H1 (cell line): ENCODE data around the gene ADGRL3. TPM values are rescaled to one million over a fixed set of nuclear protein-coding genes. Genes with fewer than 3 reads are reported as not detected.

Experiments used
- CTCF ChIA-PET: fragments of 300-600 bp; sonication (Branson Sonifier 250); formaldehyde crosslinking; loops from one replicate; lab custom pipeline; 2021; ENCODE audit not compliant: partially characterized antibody; lab: Charles Lee
- POLR2A ChIA-PET: fragments of 300-600 bp; sonication (Branson Sonifier 250); formaldehyde crosslinking; loops from one replicate; lab custom pipeline; 2021; ENCODE audit warnings: inconsistent platforms; ENCODE audit not compliant: partially characterized antibody; lab: Charles Lee
- DNase-seq, 2 experiments: peaks; one replicate each; pipeline versions ENCODE4 v3.0.0 to v3.0.0-alpha.2; 2010 to 2022; ENCODE audit warnings: low spot score in 2 of 2, low read depth in 1 of 2, mixed read lengths in 1 of 2
- FAIRE-seq: peaks from 2 replicates; lab custom pipeline; 2011; peaks lifted over from hg19 to GRCh38; lab: Jason Lieb, UNC
- H2AFZ ChIP-seq: 2 replicates; pipeline ENCODE4 v1.8.1; 2012; ENCODE audit warnings: low read length, inconsistent platforms
- H2AK5ac ChIP-seq: 2 replicates; pipeline ENCODE4 v1.6.1; 2013; ENCODE audit warnings: low read depth, low read length
- H2BK120ac ChIP-seq: replicated peaks from 2 replicates; pipeline ENCODE3; 2013; ENCODE audit warnings: low read depth, low read length, inconsistent platforms
- H2BK12ac ChIP-seq: 2 replicates; pipeline ENCODE4 v1.6.1; 2013; ENCODE audit warnings: low read depth, low read length
- H2BK15ac ChIP-seq: 2 replicates; pipeline ENCODE4 v1.6.1; 2013; ENCODE audit warnings: low read length
- H2BK20ac ChIP-seq: 2 replicates; pipeline ENCODE4 v1.6.1; 2013; ENCODE audit warnings: low read length
- H2BK5ac ChIP-seq: 2 replicates; pipeline ENCODE4 v1.6.1; 2013; ENCODE audit warnings: low read depth, low read length
- H3K14ac ChIP-seq: 2 replicates; pipeline ENCODE4 v1.6.1; 2013; ENCODE audit warnings: inconsistent platforms; ENCODE audit not compliant: insufficient read length
- H3K18ac ChIP-seq: 2 replicates; pipeline ENCODE4 v1.6.1; 2013; ENCODE audit warnings: low read length; ENCODE audit errors: extremely low read depth
- H3K23ac ChIP-seq: 2 replicates; pipeline ENCODE4 v1.6.1; 2013; ENCODE audit warnings: inconsistent platforms; ENCODE audit not compliant: insufficient read length
- H3K23me2 ChIP-seq: 2 replicates; pipeline ENCODE4 v1.6.1; 2013; ENCODE audit warnings: low read depth, low read length
- H3K27ac ChIP-seq: 2 replicates; pipeline ENCODE4 v1.6.1; 2011; ENCODE audit warnings: low read depth, low read length, inconsistent platforms
- H3K27me3 ChIP-seq, 4 experiments: replicated peaks in 1 of 4; 1 replicate in 1 of 4; 2 replicates in 3 of 4; pipeline versions ENCODE4 v1.6.1 to v1.8.1; 2011 to 2013; ENCODE audit warnings: low read length in 3 of 4, mild to moderate bottlenecking in 3 of 4, inconsistent platforms in 2 of 4, mixed read lengths in 2 of 4, moderate library complexity in 1 of 4; ENCODE audit not compliant: control insufficient read depth in 3 of 4, insufficient read depth in 3 of 4; ENCODE audit errors: extremely low read depth in 1 of 4
- H3K36me3 ChIP-seq, 4 experiments: 2 replicates each; pipeline versions ENCODE4 v1.6.1 to v1.8.1; 2011 to 2013; ENCODE audit warnings: mild to moderate bottlenecking in 4 of 4, low read length in 3 of 4, moderate library complexity in 2 of 4, control low read depth in 1 of 4, inconsistent platforms in 1 of 4; ENCODE audit not compliant: insufficient read depth in 4 of 4, control insufficient read depth in 2 of 4
- H3K4ac ChIP-seq: replicated peaks from 2 replicates; pipeline ENCODE3; 2013; ENCODE audit warnings: low read length, low read depth, mixed read lengths, inconsistent platforms; ENCODE audit not compliant: insufficient read length
- H3K4me1 ChIP-seq, 4 experiments: replicated peaks in 1 of 4; 1 replicate in 1 of 4; 2 replicates in 3 of 4; pipeline versions ENCODE4 v1.6.1 to v1.8.1; 2011 to 2013; ENCODE audit warnings: low read length in 3 of 4, inconsistent platforms in 2 of 4, mixed read lengths in 1 of 4; ENCODE audit not compliant: insufficient read depth in 4 of 4, control insufficient read depth in 3 of 4
- H3K4me2 ChIP-seq, 2 experiments: 2 replicates each; pipeline versions ENCODE4 v1.6.1 to v1.8.1; 2011 to 2013; ENCODE audit warnings: low read depth in 2 of 2, low read length in 2 of 2, control low read depth in 1 of 2, inconsistent platforms in 1 of 2, mild to moderate bottlenecking in 1 of 2; ENCODE audit not compliant: insufficient read depth in 1 of 2
- H3K4me3 ChIP-seq, 4 experiments: fragments of 200-600, 300-600 bp in 1 of 4; sonication (generic), shearing (Covaris generic), sonication (Bioruptor Twin) in 1 of 4; 2 replicates each; pipeline versions ENCODE4 v1.5.1 to v1.8.1; 2011 to 2016; ENCODE audit warnings: low read length in 4 of 4, low read depth in 3 of 4, control low read depth in 2 of 4, inconsistent platforms in 2 of 4, mild to moderate bottlenecking in 2 of 4, mixed read lengths in 1 of 4, moderate library complexity in 1 of 4; ENCODE audit not compliant: insufficient read depth in 2 of 4; ENCODE audit errors: extremely low read depth in 1 of 4
- H3K56ac ChIP-seq: replicated peaks from 2 replicates; pipeline ENCODE3; 2013; ENCODE audit warnings: low read depth, mild to moderate bottlenecking, mixed read lengths, low read length, inconsistent platforms; ENCODE audit not compliant: insufficient read length
- H3K79me1 ChIP-seq: 2 replicates; pipeline ENCODE4 v1.6.1; 2013; ENCODE audit warnings: low read depth, low read length, control low read depth
- H3K79me2 ChIP-seq, 2 experiments: 2 replicates each; pipeline versions ENCODE4 v1.6.1 to v1.8.1; 2012 to 2013; ENCODE audit warnings: low read length in 2 of 2, mild to moderate bottlenecking in 2 of 2, inconsistent platforms in 1 of 2; ENCODE audit not compliant: insufficient read depth in 2 of 2, control insufficient read depth in 1 of 2
- H3K9ac ChIP-seq, 4 experiments: replicated peaks in 1 of 4; 1 replicate in 1 of 4; 2 replicates in 3 of 4; pipeline versions ENCODE4 v1.6.1 to v1.8.1; 2011 to 2013; ENCODE audit warnings: low read depth in 3 of 4, low read length in 3 of 4, control low read depth in 2 of 4, mild to moderate bottlenecking in 2 of 4, moderate library complexity in 2 of 4, inconsistent platforms in 1 of 4; ENCODE audit errors: extremely low read depth in 1 of 4
- H3K9me3 ChIP-seq, 2 experiments: 2 replicates each; pipeline versions ENCODE4 v1.6.1 to v1.8.1; 2012 to 2013; ENCODE audit warnings: mild to moderate bottlenecking in 2 of 2, moderate library complexity in 2 of 2, control low read depth in 1 of 2, inconsistent platforms in 1 of 2, low read depth in 1 of 2, low read length in 1 of 2, mixed read lengths in 1 of 2; ENCODE audit not compliant: insufficient read depth in 2 of 2
- H4K20me1 ChIP-seq, 2 experiments: replicated peaks in 1 of 2; 2 replicates each; pipeline versions ENCODE3 to v1.8.1; 2011 to 2013; ENCODE audit warnings: inconsistent platforms in 2 of 2, low read length in 2 of 2, mild to moderate bottlenecking in 1 of 2; ENCODE audit not compliant: insufficient read depth in 2 of 2, control insufficient read depth in 1 of 2
- H4K5ac ChIP-seq: 2 replicates; pipeline ENCODE4 v1.6.1; 2013; ENCODE audit warnings: low read length, low read depth, mixed read lengths, inconsistent platforms; ENCODE audit not compliant: insufficient read length
- H4K8ac ChIP-seq: 2 replicates; pipeline ENCODE4 v1.8.0; 2013; ENCODE audit warnings: mild to moderate bottlenecking, moderate library complexity, low read length, inconsistent platforms; ENCODE audit not compliant: insufficient read depth; ENCODE audit errors: extremely low read depth
- H4K91ac ChIP-seq: replicated peaks from 2 replicates; pipeline ENCODE3; 2013; ENCODE audit warnings: low read length, mixed read lengths, inconsistent platforms; ENCODE audit not compliant: insufficient read length
- CTCF ChIP-seq, 3 experiments: IDR thresholded peaks; 1 replicate in 2 of 3; 2 replicates in 1 of 3; pipeline versions ENCODE4 v1.5.1 to v1.6.1; 2011; ENCODE audit warnings: low read length in 3 of 3, mild to moderate bottlenecking in 3 of 3, inconsistent platforms in 2 of 3, low read depth in 1 of 3, moderate library complexity in 1 of 3; ENCODE audit not compliant: insufficient read depth in 1 of 3; ENCODE audit errors: control extremely low read depth in 1 of 3
- KDM1A ChIP-seq: fragments of 200-600, 300-600 bp; sonication (generic); IDR thresholded peaks from 2 replicates; pipeline ENCODE4 v1.7.1; 2016; ENCODE audit warnings: mild to moderate bottlenecking, low read length, borderline replicate concordance
- RAD21 ChIP-seq, 2 experiments: IDR thresholded peaks in 1 of 2; conservative IDR thresholded peaks in 1 of 2; 2 replicates each; pipeline ENCODE4 v1.6.1; 2011; ENCODE audit warnings: low read depth in 2 of 2, low read length in 2 of 2, improper control_type of control experiment in 1 of 2, inconsistent platforms in 1 of 2, mild to moderate bottlenecking in 1 of 2, moderate library complexity in 1 of 2
- WGBS, 2 experiments: shearing (Covaris generic) in 1 of 2; methylation state at CpG; one replicate each; pipeline versions ENCODE4 v1.1.6 to v1.1.7; 2013 to 2015; ENCODE audit warnings: low lambda C conversion rate in 2 of 2, mixed read lengths in 2 of 2, inconsistent platforms in 1 of 2, low coverage in 1 of 2, missing lambda C conversion rate in 1 of 2; ENCODE audit not compliant: insufficient replicate concordance in 2 of 2, insufficient coverage in 1 of 2, insufficient read length in 1 of 2; ENCODE audit errors: extremely low coverage in 1 of 2, missing lambda C conversion rate in 1 of 2; 5-methylcytosine and 5-hydroxymethylcytosine counted together
- polyA plus RNA-seq, 7 experiments: library from polyadenylated mRNA; depleted of rRNA in 3 of 7; stranded (reverse) in 5 of 7; unstranded in 2 of 7; fragments of >200 nt in 5 of 7; fragments of 200-250 nt in 2 of 7; gene quantifications; 1 replicate in 5 of 7; 2 replicates in 1 of 7; 4 replicates in 1 of 7; pipeline versions ENCODE4 v1.2.1 to v1.2.3, GENCODE V29; 2011 to 2013; ENCODE audit warnings: missing spikeins in 2 of 7, mixed read lengths in 2 of 7
- total RNA-seq: library from RNA; stranded (reverse); fragmentation: NEBNext Ultra II Directional; extraction: Animal tissue kit (Norgen Biotek cat#: 25700); gene quantifications from 2 replicates; pipeline ENCODE4 v1.2.1, GENCODE V29; 2021

Gene ADGRL3
- total and polyA plus RNA-seq, 2 of the 8 experiments (the other 6 are each of a cell fraction or from before 2014, with no cell fraction given) = 6.6 to 13.0 TPM

GRCh38 chr4:61924131-61924530 lies 724.0 kb downstream of the ADGRL3 start:
- Histone ChIP-seq H2BK5ac (peak overlapping the region; percentile 49; the same call in 1 of the 2 replicates), H2BK15ac (no peak overlapping the region), H3K9me3 (no peaks in the 10 kb centered on the region), H4K8ac (no peak overlapping the region), H3K23me2 (no peaks in the 10 kb centered on the region), H3K4me1 (peaks cover 0 to 3% (median 1%) of the 10 kb centered on the region in 4 experiments; a peak in 2 of 7 replicates), H3K56ac (no peak overlapping the region), H2AFZ (no peak overlapping the region), H2BK120ac (no peak overlapping the region), H4K20me1 (no peaks in the 10 kb centered on the region), H3K79me2 (no peaks in the 10 kb centered on the region), H3K36me3 (no peaks in the 10 kb centered on the region), H3K79me1 (no peaks in the 10 kb centered on the region), H4K91ac (no peak overlapping the region), H3K23ac (no peak overlapping the region), H4K5ac (no peak overlapping the region), H3K9ac (no peak overlapping the region), H2BK12ac (no peak overlapping the region), H2BK20ac (no peak overlapping the region), H3K18ac (no peak overlapping the region), H3K14ac (no peak overlapping the region), H3K4me2 (no peak overlapping the region), H3K4ac (no peak overlapping the region), H2AK5ac (no peak overlapping the region), H3K27ac (no peak overlapping the region), H3K4me3 (no peak overlapping the region), H3K27me3 (no peaks in the 10 kb centered on the region)
- CTCF ChIA-PET = interaction anchor here (1.1 to 1.4 kb wide), 2 partner anchors 8 to 9 kb away, joined by 3 to 5 read pairs; no protein-coding TSS in a partner anchor
- no peak for TF ChIP-seq KDM1A
- peak; percentile 60 to 65 for TF ChIP-seq RAD21 (IDR thresholded peaks at IDR 0.05 in 1 of 2, conservative IDR thresholded peaks at IDR 0.05 in 1 of 2; ENCODE audit: low read depth in 2 of 2, low read length in 2 of 2)
- peak in 1 of 3 experiments; percentile 15; a peak in 1 of 4 replicates for TF ChIP-seq CTCF (IDR thresholded peaks at IDR 0.05; ENCODE audit: control extremely low read depth in 1 of 3, insufficient read depth in 1 of 3, low read depth in 1 of 3, low read length in 3 of 3)
- FAIRE-seq = no peak
- no peak for DNase-seq
- 87% methylated on average over 1 of the region's 1 CpG; no CpG with 5 or more reads in 1 of the 2 experiments for WGBS, 2 experiments
- POLR2A ChIA-PET = interaction anchor here (1.1 to 1.5 kb wide), 2 partner anchors 163 to 166 kb away, joined by 5 to 6 read pairs; no protein-coding TSS in a partner anchor
